K562 (cell line): ENCODE measurements around the gene MEFV. TPM values are rescaled to one million over a fixed set of nuclear protein-coding genes. Genes with fewer than 3 reads are reported as not detected.

Experiments used
- ATAC-seq: fragments of 200-7000 bp; cut with Tn5 transposase; 3 replicates; pipeline ENCODE4 v1.9.1; 2020; ENCODE audit warnings: moderate library complexity
- BruUV-seq: library from RNA; stranded (reverse); fragments of 400-500 nt; replicated peaks from 2 replicates; lab custom pipeline; 2021; lab: Mats Ljungman, UMichigan
- CTCF ChIA-PET: fragments of 300-600 bp; formaldehyde crosslinking; extraction: SDS; loops from one replicate; lab custom pipeline; 2021; ENCODE audit warnings: low intra/inter-chr PET ratio; lab: Yijun Ruan, JAX
- POLR2A ChIA-PET: fragments of 300-600, 350-650 bp; sonication (Branson Sonifier 250); formaldehyde crosslinking; extraction: SDS; loops from one replicate; lab custom pipeline; 2021; ENCODE audit warnings: antibody characterized with exemption, inconsistent platforms; lab: Yijun Ruan, JAX
- DNase-seq, 4 experiments: peaks; one replicate each; pipeline versions ENCODE4 v3.0.0 to v3.0.0-alpha.2; 2011 to 2018; ENCODE audit warnings: low spot score in 3 of 4, mixed read lengths in 3 of 4; ENCODE audit errors: extremely low read depth in 1 of 4
- FAIRE-seq: peaks from 2 replicates; lab custom pipeline; 2011; peaks lifted over from hg19 to GRCh38; lab: Jason Lieb, UNC
- H2AFZ ChIP-seq: 2 replicates; pipeline ENCODE4 v1.6.0; 2011; ENCODE audit warnings: low read depth, low read length, control low read depth, inconsistent platforms
- H3K27ac ChIP-seq: fragments of 200-600 bp; 3 replicates; pipeline ENCODE4 v1.8.0; 2011; ENCODE audit warnings: low read depth, mild to moderate bottlenecking, control low read depth, inconsistent platforms, low read length, moderate library complexity, mixed read lengths; ENCODE audit errors: extremely low read depth
- H3K27me3 ChIP-seq, 2 experiments: fragments of 300-600 bp in 1 of 2; 2 replicates in 1 of 2; 3 replicates in 1 of 2; pipeline versions ENCODE4 v1.6.0 to v1.8.0; 2011; ENCODE audit warnings: inconsistent platforms in 2 of 2, low read length in 2 of 2, mild to moderate bottlenecking in 1 of 2, mixed read lengths in 1 of 2, moderate library complexity in 1 of 2; ENCODE audit not compliant: control insufficient read depth in 2 of 2, insufficient read depth in 2 of 2
- H3K36me3 ChIP-seq: fragments of 300-600 bp; 3 replicates; pipeline ENCODE4 v1.8.0; 2011; ENCODE audit warnings: mild to moderate bottlenecking, low read length, inconsistent platforms; ENCODE audit not compliant: control insufficient read depth, insufficient read depth
- H3K4me1 ChIP-seq, 2 experiments: fragments of 200-600 bp in 1 of 2; replicated peaks in 1 of 2; 2 replicates in 1 of 2; 3 replicates in 1 of 2; pipeline versions ENCODE4 v1.5.1 to v1.8.0; 2011; ENCODE audit warnings: inconsistent platforms in 2 of 2, low read length in 2 of 2, mild to moderate bottlenecking in 1 of 2, mixed read lengths in 1 of 2, moderate library complexity in 1 of 2; ENCODE audit not compliant: control insufficient read depth in 2 of 2, insufficient read depth in 2 of 2
- H3K4me2 ChIP-seq: 2 replicates; pipeline ENCODE4 v1.6.1; 2011; ENCODE audit warnings: low read length, control low read depth, inconsistent platforms, mixed read lengths; ENCODE audit not compliant: insufficient read depth
- H3K4me3 ChIP-seq: fragments of 200-600 bp; sonication (generic), shearing (Covaris generic); 2 replicates; pipeline ENCODE4 v1.5.1; 2016; ENCODE audit warnings: control low read depth, inconsistent platforms
- H3K79me2 ChIP-seq: fragments of 200-600 bp; 3 replicates; pipeline ENCODE4 v1.8.0; 2011; ENCODE audit warnings: low read length, inconsistent platforms; ENCODE audit not compliant: control insufficient read depth, insufficient read depth
- H3K9ac ChIP-seq, 2 experiments: 2 replicates each; pipeline versions ENCODE4 v1.6.0 to v1.6.1; 2011; ENCODE audit warnings: low read depth in 2 of 2, low read length in 2 of 2, control low read depth in 1 of 2, inconsistent platforms in 1 of 2, mild to moderate bottlenecking in 1 of 2, mixed read lengths in 1 of 2; ENCODE audit not compliant: insufficient read depth in 1 of 2
- H3K9me1 ChIP-seq: one replicate; pipeline ENCODE4 v1.6.0; 2011; ENCODE audit warnings: inconsistent platforms, mild to moderate bottlenecking, low read length, moderate library complexity; ENCODE audit not compliant: control insufficient read depth, insufficient read depth
- H3K9me3 ChIP-seq: replicated peaks from 2 replicates; pipeline ENCODE4 v1.5.1; 2011; ENCODE audit warnings: low read depth, low read length, inconsistent platforms; ENCODE audit not compliant: control insufficient read depth, insufficient read depth
- H4K20me1 ChIP-seq: replicated peaks from 2 replicates; pipeline ENCODE4 v1.6.1; 2011; ENCODE audit warnings: low read length, inconsistent platforms, mixed read lengths; ENCODE audit not compliant: control insufficient read depth, insufficient read depth
- MTA3 ChIP-seq: fragments of 450-650 bp; formaldehyde crosslinking; IDR thresholded peaks from 2 replicates; pipeline ENCODE4 v1.6.1; 2017; ENCODE audit warnings: mild to moderate bottlenecking, borderline replicate concordance
- PYGO2 ChIP-seq: fragments of 450-650 bp; IDR thresholded peaks from 2 replicates; pipeline ENCODE4 v1.6.1; 2016; ENCODE audit warnings: mild to moderate bottlenecking, missing genetic modification characterization, moderate library complexity, missing compliant biosample characterization
- ZBTB33 ChIP-seq: sonication (generic); formaldehyde crosslinking; IDR thresholded peaks from 2 replicates; pipeline ENCODE4 v1.8.1; 2023; ENCODE audit warnings: mild to moderate bottlenecking, missing genetic modification reagents
- WGBS: fragments of 100-300 bp; shearing (Covaris generic); methylation state at CpG from one replicate; pipeline ENCODE4 v1.1.6; 2016; ENCODE audit warnings: low coverage, mixed read lengths; ENCODE audit not compliant: insufficient coverage; ENCODE audit errors: missing lambda C conversion rate; 5-methylcytosine and 5-hydroxymethylcytosine counted together
- in situ Hi-C: fragments of 300-500 bp; cut with MboI; formaldehyde crosslinking; loops from 4 replicates; pipeline ENCODE4 v1.15.0; 2018; ENCODE audit warnings: inconsistent platforms, mixed read lengths
- intact Hi-C: fragments of 100-400 bp; cut with micrococcal nuclease; formaldehyde crosslinking; loops from 2 replicates; pipeline ENCODE4 v1.14.2; 2022
- polyA plus RNA-seq, 8 experiments: library from polyadenylated mRNA; depleted of rRNA in 4 of 8; stranded (reverse) in 5 of 8; unstranded in 3 of 8; fragments of >200 nt; fragmentation: Nextera tagmentation in 2 of 8; fragmentation: Illumina TruSeq in 1 of 8; extraction: Ambion mirVana in 2 of 8; extraction: Trizol in 1 of 8; gene quantifications; 2 replicates each; pipeline versions ENCODE4 v1.2.1 to v1.2.3, GENCODE V29; 2011 to 2014; ENCODE audit warnings: inconsistent platforms in 1 of 8, missing spikeins in 1 of 8
- total RNA-seq, 7 experiments: library from RNA; depleted of rRNA in 6 of 7; stranded (reverse); fragments of >200 nt in 6 of 7; fragmentation: Illumina TruSeq in 2 of 7; extraction: Trizol in 2 of 7; gene quantifications; 2 replicates each; pipeline versions ENCODE4 v1.2.1 to v1.2.3, GENCODE V29; 2011 to 2021; ENCODE audit warnings: low replicate concordance in 1 of 7
- TF ChIP-seq, protein P1 (sequence below): sonication (generic); formaldehyde crosslinking; IDR thresholded peaks from 2 replicates; pipeline ENCODE4 v1.8.0; 2022; ENCODE audit warnings: missing genetic modification reagents, mild to moderate bottlenecking, borderline replicate concordance

Gene MEFV
- total and polyA plus RNA-seq, 9 of the 15 experiments (the other 6 are each of a cell fraction or from before 2014, with no cell fraction given): 0.14 TPM; not detected in 8

DNA sequence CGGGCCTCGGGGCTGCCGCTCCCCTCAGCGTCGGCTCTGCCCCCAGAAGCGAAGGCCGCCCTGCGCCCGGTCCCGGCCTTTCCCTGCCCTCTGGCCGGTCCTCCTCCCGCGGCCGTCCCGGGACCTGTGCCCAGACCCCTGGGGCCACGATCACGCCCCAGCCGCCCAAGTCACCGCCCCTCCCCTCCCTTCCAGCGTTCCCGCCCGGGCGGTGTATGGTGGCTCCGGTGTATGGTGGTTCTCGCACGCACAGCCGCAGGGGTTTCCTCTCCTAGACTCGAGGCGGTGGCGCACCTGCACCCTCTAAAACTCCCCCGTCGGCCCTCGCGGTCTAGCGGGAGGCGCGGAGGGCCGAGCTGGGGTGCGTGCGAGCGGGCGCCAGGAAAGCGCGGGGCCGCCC is 38.8 kb upstream of the MEFV start:
- no peak overlapping the region for H3K27ac ChIP-seq
- peaks cover 22% of the 10 kb centered on the region for H3K9me3 ChIP-seq
- H3K79me2 ChIP-seq: no peaks in the 10 kb centered on the region
- no peaks in the 10 kb centered on the region for H3K27me3 ChIP-seq
- TF ChIP-seq, protein P1, sequence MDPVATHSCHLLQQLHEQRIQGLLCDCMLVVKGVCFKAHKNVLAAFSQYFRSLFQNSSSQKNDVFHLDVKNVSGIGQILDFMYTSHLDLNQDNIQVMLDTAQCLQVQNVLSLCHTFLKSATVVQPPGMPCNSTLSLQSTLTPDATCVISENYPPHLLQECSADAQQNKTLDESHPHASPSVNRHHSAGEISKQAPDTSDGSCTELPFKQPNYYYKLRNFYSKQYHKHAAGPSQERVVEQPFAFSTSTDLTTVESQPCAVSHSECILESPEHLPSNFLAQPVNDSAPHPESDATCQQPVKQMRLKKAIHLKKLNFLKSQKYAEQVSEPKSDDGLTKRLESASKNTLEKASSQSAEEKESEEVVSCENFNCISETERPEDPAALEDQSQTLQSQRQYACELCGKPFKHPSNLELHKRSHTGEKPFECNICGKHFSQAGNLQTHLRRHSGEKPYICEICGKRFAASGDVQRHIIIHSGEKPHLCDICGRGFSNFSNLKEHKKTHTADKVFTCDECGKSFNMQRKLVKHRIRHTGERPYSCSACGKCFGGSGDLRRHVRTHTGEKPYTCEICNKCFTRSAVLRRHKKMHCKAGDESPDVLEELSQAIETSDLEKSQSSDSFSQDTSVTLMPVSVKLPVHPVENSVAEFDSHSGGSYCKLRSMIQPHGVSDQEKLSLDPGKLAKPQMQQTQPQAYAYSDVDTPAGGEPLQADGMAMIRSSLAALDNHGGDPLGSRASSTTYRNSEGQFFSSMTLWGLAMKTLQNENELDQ: no peak
- peak; percentile 60; the same call in 1 of the 2 replicates for TF ChIP-seq ZBTB33
- TF ChIP-seq MTA3: no peak
- TF ChIP-seq PYGO2: no peak
- ChIA-PET CTCF (no interaction called here), POLR2A (interaction anchor here (0.5 kb wide), 1 partner anchor 96 kb away, joined by 3 read pairs; no protein-coding TSS in a partner anchor)
- H3K36me3 ChIP-seq: peaks cover 24% of the 10 kb centered on the region
- H4K20me1 ChIP-seq: no peaks in the 10 kb centered on the region
- 93% methylated on average over 8 of the region's 45 CpGs for WGBS
- FAIRE-seq: no peak
- no peaks in the 10 kb centered on the region for H3K4me1 ChIP-seq
- no peak overlapping the region for H2AFZ ChIP-seq
- DNase-seq: no peak
- H3K9ac ChIP-seq: no peak overlapping the region
- H3K4me2 ChIP-seq: no peak overlapping the region
- H3K4me3 ChIP-seq: no peak overlapping the region
- no peak for ATAC-seq
- intact Hi-C loops: no loop called here
- no TSS peak for BruUV-seq
- H3K9me1 ChIP-seq: no peaks in the 10 kb centered on the region
- in situ Hi-C loops: no loop called here
